Nephron (organoid): ENCODE measurements around the gene ZNF451.
A peak's percentile ranks its signal among the peaks of the same experiment; 100 is the strongest.

Source experiments
- H3K27ac Mint-ChIP-seq, 3 experiments: 2 replicates each; pipeline ENCODE4 v1.8.0; 2020; ENCODE audit warnings: mixed read lengths in 3 of 3, mild to moderate bottlenecking in 2 of 3, moderate library complexity in 1 of 3
- H3K27me3 Mint-ChIP-seq: 2 replicates; pipeline ENCODE4 v1.8.0; 2021; ENCODE audit warnings: low read depth, mild to moderate bottlenecking, moderate library complexity, mixed read lengths
- H3K36me3 Mint-ChIP-seq: 2 replicates; pipeline ENCODE4 v1.8.0; 2020; ENCODE audit warnings: low read depth, mixed read lengths
- H3K4me1 Mint-ChIP-seq: 2 replicates; pipeline ENCODE4 v1.8.0; 2020; ENCODE audit warnings: mixed read lengths
- H3K4me3 Mint-ChIP-seq, 3 experiments: 2 replicates each; pipeline ENCODE4 v1.8.0; 2020; ENCODE audit warnings: mild to moderate bottlenecking in 3 of 3, mixed read lengths in 3 of 3, moderate library complexity in 2 of 3
- H3K9me3 Mint-ChIP-seq: 2 replicates; pipeline ENCODE4 v1.8.0; 2020; ENCODE audit warnings: mixed read lengths
- CTCF ChIP-seq, 3 experiments: fragments of 200-600 bp; sonication (generic); IDR thresholded peaks; one replicate each; pipeline ENCODE4 v1.5.0; 2021; ENCODE audit warnings: antibody characterized with exemption in 3 of 3; ENCODE audit not compliant: unreplicated experiment in 3 of 3

ZNF451 gene

GRCh38 chr6:57123111-57123510 is 33.1 kb downstream of the ZNF451 start:
- H3K4me3 Mint-ChIP-seq = no peak overlapping the region
- H3K9me3 Mint-ChIP-seq = peaks cover 16% of the 10 kb centered on the region
- H3K4me1 Mint-ChIP-seq = no peaks in the 10 kb centered on the region
- H3K27me3 Mint-ChIP-seq = no peaks in the 10 kb centered on the region
- H3K36me3 Mint-ChIP-seq = peaks cover 59% of the 10 kb centered on the region
- H3K27ac Mint-ChIP-seq = no peak overlapping the region
- TF ChIP-seq CTCF (IDR thresholded peaks at IDR 0.05; ENCODE audit: unreplicated experiment in 3 of 3) = no peak

GRCh38 chr6:57127763-57128162 is 37.8 kb downstream of the ZNF451 start:
- Mint-ChIP-seq H3K9me3 (no peaks in the 10 kb centered on the region), H3K27me3 (no peaks in the 10 kb centered on the region), H3K27ac (no peak overlapping the region), H3K4me3 (no peak overlapping the region), H3K4me1 (peaks cover 19% of the 10 kb centered on the region), H3K36me3 (peaks cover 29% of the 10 kb centered on the region)
- TF ChIP-seq CTCF (IDR thresholded peaks at IDR 0.05; ENCODE audit: unreplicated experiment in 3 of 3) = no peak

- H3K27me3 Mint-ChIP-seq = no peaks in the 10 kb centered on the region
Measured at GRCh38 chr6:57130661-57131177, 40.7 kb downstream of the ZNF451 start.

GRCh38 chr6:57134954-57135353 is 45.0 kb downstream of the ZNF451 start:
- Mint-ChIP-seq H3K27me3 (no peaks in the 10 kb centered on the region), H3K4me3 (no peak overlapping the region), H3K36me3 (peaks cover 37% of the 10 kb centered on the region), H3K9me3 (no peaks in the 10 kb centered on the region), H3K4me1 (peaks cover 19% of the 10 kb centered on the region), H3K27ac (no peak overlapping the region)
- no peak for TF ChIP-seq CTCF (IDR thresholded peaks at IDR 0.05; ENCODE audit: unreplicated experiment in 3 of 3)

More at GRCh38 chr6:57130661-57131177, 40.7 kb downstream of the ZNF451 start:
- TF ChIP-seq CTCF (IDR thresholded peaks at IDR 0.05; ENCODE audit: unreplicated experiment in 3 of 3) = no peak
- Mint-ChIP-seq H3K27ac (peak overlapping the region; percentile 15 to 62 (median 43)), H3K4me1 (peaks cover 19% of the 10 kb centered on the region), H3K36me3 (peaks cover 30% of the 10 kb centered on the region), H3K4me3 (no peak overlapping the region), H3K9me3 (no peaks in the 10 kb centered on the region)

- TF ChIP-seq CTCF (IDR thresholded peaks at IDR 0.05; ENCODE audit: unreplicated experiment in 3 of 3) = no peak
- Mint-ChIP-seq H3K36me3 (peaks cover 41% of the 10 kb centered on the region), H3K27me3 (no peaks in the 10 kb centered on the region), H3K4me3 (no peak overlapping the region), H3K27ac (no peak overlapping the region), H3K4me1 (peaks cover 12% of the 10 kb centered on the region), H3K9me3 (no peaks in the 10 kb centered on the region)
Measured at GRCh38 chr6:57135885-57136284, 45.9 kb downstream of the ZNF451 start.

GRCh38 chr6:57137350-57137749 is 47.4 kb downstream of the ZNF451 start:
- Mint-ChIP-seq H3K27me3 (no peaks in the 10 kb centered on the region), H3K27ac (no peak overlapping the region), H3K36me3 (peaks cover 46% of the 10 kb centered on the region), H3K9me3 (peaks cover 5% of the 10 kb centered on the region), H3K4me1 (no peaks in the 10 kb centered on the region), H3K4me3 (no peak overlapping the region)
- no peak for TF ChIP-seq CTCF (IDR thresholded peaks at IDR 0.05; ENCODE audit: unreplicated experiment in 3 of 3)
